SKM-1 treated with dmso at 0.1 percent for 144 hours (cell line): Measurements from ENCODE around the gene ITK.

Source experiments
- DNase-seq: peaks from one replicate; lab custom pipeline; 2025; ENCODE audit not compliant: unreplicated experiment; lab: John Stamatoyannopoulos, UW

The ITK gene

GRCh38 chr5:157278319-157279037, 97.8 kb downstream of the ITK start:
- no peak for DNase-seq

GRCh38 chr5:157279605-157280239, 99.1 kb downstream of the ITK start:
- no peak for DNase-seq

- DNase-seq, result no peak
Observed at GRCh38 chr5:157280927-157281326, 100.3 kb downstream of the ITK start.

- no peak for DNase-seq
Observed at GRCh38 chr5:157282150-157282549, 101.5 kb downstream of the ITK start.

- DNase-seq, result peak; percentile 77
Observed at GRCh38 chr5:157283434-157283833, 102.8 kb downstream of the ITK start.

GRCh38 chr5:157284458-157285212, 104.0 kb downstream of the ITK start:
- no peak for DNase-seq

- no peak for DNase-seq
Observed at GRCh38 chr5:157285310-157286035, 104.8 kb downstream of the ITK start.

- DNase-seq, result no peak
Observed at GRCh38 chr5:157286761-157287211, 106.1 kb downstream of the ITK start.

- DNase-seq, result no peak
Observed at GRCh38 chr5:157288405-157289163, 107.9 kb downstream of the ITK start.

- no peak for DNase-seq
Observed at GRCh38 chr5:157289164-157289819, 108.7 kb downstream of the ITK start.

- DNase-seq, result no peak
Observed at GRCh38 chr5:157290156-157290980, 109.7 kb downstream of the ITK start.

GRCh38 chr5:157290981-157291711, 110.5 kb downstream of the ITK start:
- DNase-seq, result no peak

GRCh38 chr5:157292599-157292998, 112.0 kb downstream of the ITK start:
- no peak for DNase-seq

GRCh38 chr5:157294407-157295091, 113.9 kb downstream of the ITK start:
- DNase-seq, result no peak

GRCh38 chr5:157295247-157295646, 114.6 kb downstream of the ITK start:
- DNase-seq, result no peak

GRCh38 chr5:157300564-157300963, 119.9 kb downstream of the ITK start:
- DNase-seq, result no peak

GRCh38 chr5:157301066-157301465, 120.4 kb downstream of the ITK start:
- DNase-seq, result no peak

GRCh38 chr5:157303023-157303422, 122.4 kb downstream of the ITK start:
- DNase-seq, result no peak
